ENCODE results near the gene SH3D21. TPM values are rescaled to one million over a fixed set of nuclear protein-coding genes. Genes with fewer than 3 reads are reported as not detected.

The SH3D21 gene
- total RNA-seq, 2 experiments from 2014 or later, result 15.2 to 16.7 TPM

GRCh38 chr1:36339215-36339614 is 33.0 kb downstream of the SH3D21 start:
- H3K4me1 ChIP-seq (ENCODE audit: insufficient read depth, low read length, poor library complexity, severe bottlenecking), result peaks cover 9% of the 10 kb centered on the region
- H3K4me2 ChIP-seq (ENCODE audit: low read length), result no peak overlapping the region
- intact Hi-C loops (cut with micrococcal nuclease; ENCODE audit: unreplicated experiment), result no loop called here
- H3K4me3 ChIP-seq (ENCODE audit: low read depth, low read length, poor library complexity, severe bottlenecking), result no peak overlapping the region
- H4K20me1 ChIP-seq (ENCODE audit: insufficient read depth, low read length), result no peaks in the 10 kb centered on the region
- CTCF ChIA-PET (ENCODE audit: unreplicated experiment), result no interaction called here
- H3K9me2 ChIP-seq (ENCODE audit: insufficient read depth, low read length), result no peaks in the 10 kb centered on the region
- no peak overlapping the region for H2AFZ ChIP-seq (ENCODE audit: low read length)
- no peak overlapping the region for H3K27ac ChIP-seq (ENCODE audit: low read depth, low read length, poor library complexity, severe bottlenecking)
- no peak for DNase-seq (ENCODE audit: low spot score)
- POLR2A ChIA-PET, result no interaction called here
- TF ChIP-seq, protein P1, sequence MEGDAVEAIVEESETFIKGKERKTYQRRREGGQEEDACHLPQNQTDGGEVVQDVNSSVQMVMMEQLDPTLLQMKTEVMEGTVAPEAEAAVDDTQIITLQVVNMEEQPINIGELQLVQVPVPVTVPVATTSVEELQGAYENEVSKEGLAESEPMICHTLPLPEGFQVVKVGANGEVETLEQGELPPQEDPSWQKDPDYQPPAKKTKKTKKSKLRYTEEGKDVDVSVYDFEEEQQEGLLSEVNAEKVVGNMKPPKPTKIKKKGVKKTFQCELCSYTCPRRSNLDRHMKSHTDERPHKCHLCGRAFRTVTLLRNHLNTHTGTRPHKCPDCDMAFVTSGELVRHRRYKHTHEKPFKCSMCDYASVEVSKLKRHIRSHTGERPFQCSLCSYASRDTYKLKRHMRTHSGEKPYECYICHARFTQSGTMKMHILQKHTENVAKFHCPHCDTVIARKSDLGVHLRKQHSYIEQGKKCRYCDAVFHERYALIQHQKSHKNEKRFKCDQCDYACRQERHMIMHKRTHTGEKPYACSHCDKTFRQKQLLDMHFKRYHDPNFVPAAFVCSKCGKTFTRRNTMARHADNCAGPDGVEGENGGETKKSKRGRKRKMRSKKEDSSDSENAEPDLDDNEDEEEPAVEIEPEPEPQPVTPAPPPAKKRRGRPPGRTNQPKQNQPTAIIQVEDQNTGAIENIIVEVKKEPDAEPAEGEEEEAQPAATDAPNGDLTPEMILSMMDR (conservative IDR thresholded peaks at IDR 0.05; ENCODE audit: low read length), result no peak
- TF ChIP-seq EZH2phosphoT487 (IDR thresholded peaks at IDR 0.05; ENCODE audit: borderline replicate concordance, low read depth, low read length), result no peak
- BruUV-seq (replicated peaks), result no TSS peak
- no peaks in the 10 kb centered on the region for H3K9me3 ChIP-seq (ENCODE audit: low read length)
- H3K36me3 ChIP-seq (ENCODE audit: insufficient read depth, low read length), result peaks cover 15% of the 10 kb centered on the region; the same call in 1 of the 2 replicates
- H3K79me2 ChIP-seq (ENCODE audit: insufficient read depth, low read depth, low read length), result no peaks in the 10 kb centered on the region

DNA sequence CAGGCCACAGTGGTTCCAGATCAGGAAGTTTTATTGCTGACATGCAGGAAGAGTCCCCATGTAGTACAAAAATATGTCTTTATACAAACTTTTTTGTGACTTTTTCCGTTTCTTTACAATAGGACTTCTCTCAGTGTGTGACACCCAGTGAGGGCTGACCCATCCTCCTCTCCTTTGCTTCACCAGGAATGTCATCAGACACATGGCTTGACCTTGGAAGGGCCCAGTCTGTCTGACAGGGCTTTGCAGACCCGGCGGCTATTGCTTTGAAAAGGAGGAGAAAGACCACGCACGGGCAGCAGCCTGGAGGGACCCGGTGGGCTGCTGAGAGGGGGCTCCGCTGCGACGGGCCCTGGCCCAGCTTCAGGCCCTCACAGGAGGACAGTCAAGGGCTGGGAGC is 33.4 kb downstream of the SH3D21 start:
- no peak overlapping the region for H2AFZ ChIP-seq (ENCODE audit: low read length)
- H3K9me3 ChIP-seq (ENCODE audit: low read length), result no peaks in the 10 kb centered on the region
- BruUV-seq (replicated peaks), result TSS peak; percentile 83
- intact Hi-C loops (cut with micrococcal nuclease; ENCODE audit: unreplicated experiment), result no loop called here
- no peak for TF ChIP-seq EZH2phosphoT487 (IDR thresholded peaks at IDR 0.05; ENCODE audit: borderline replicate concordance, low read depth, low read length)
- TF ChIP-seq, protein P1 (conservative IDR thresholded peaks at IDR 0.05; ENCODE audit: low read length), result no peak
- no peaks in the 10 kb centered on the region for H3K79me2 ChIP-seq (ENCODE audit: insufficient read depth, low read depth, low read length)
- no peak overlapping the region for H3K4me3 ChIP-seq (ENCODE audit: low read depth, low read length, poor library complexity, severe bottlenecking)
- H3K9me2 ChIP-seq (ENCODE audit: insufficient read depth, low read length), result no peaks in the 10 kb centered on the region
- no peak for DNase-seq (ENCODE audit: low spot score)
- peaks cover 9% of the 10 kb centered on the region for H3K4me1 ChIP-seq (ENCODE audit: insufficient read depth, low read length, poor library complexity, severe bottlenecking)
- H3K36me3 ChIP-seq (ENCODE audit: insufficient read depth, low read length), result peaks cover 15% of the 10 kb centered on the region; the same call in 1 of the 2 replicates
- H3K27ac ChIP-seq (ENCODE audit: low read depth, low read length, poor library complexity, severe bottlenecking), result no peak overlapping the region
- no peak overlapping the region for H3K4me2 ChIP-seq (ENCODE audit: low read length)
- no peaks in the 10 kb centered on the region for H4K20me1 ChIP-seq (ENCODE audit: insufficient read depth, low read length)
- ChIA-PET POLR2A (no interaction called here), CTCF (ENCODE audit: unreplicated experiment) (no interaction called here)

GRCh38 chr1:36341626-36342320 is 35.6 kb downstream of the SH3D21 start:
- H3K27ac ChIP-seq (ENCODE audit: low read depth, low read length, poor library complexity, severe bottlenecking), result no peak overlapping the region

More at GRCh38 chr1:36341626-36342320, 35.6 kb downstream of the SH3D21 start:
- Histone ChIP-seq H2AFZ (ENCODE audit: low read length) (no peak overlapping the region), H3K9me2 (ENCODE audit: insufficient read depth, low read length) (no peaks in the 10 kb centered on the region), H4K20me1 (ENCODE audit: insufficient read depth, low read length) (no peaks in the 10 kb centered on the region), H3K9me3 (ENCODE audit: low read length) (no peaks in the 10 kb centered on the region), H3K4me1 (ENCODE audit: insufficient read depth, low read length, poor library complexity, severe bottlenecking) (peaks cover 9% of the 10 kb centered on the region), H3K36me3 (ENCODE audit: insufficient read depth, low read length) (peaks cover 33% of the 10 kb centered on the region; the same call in 1 of the 2 replicates), H3K4me2 (ENCODE audit: low read length) (no peak overlapping the region), H3K79me2 (ENCODE audit: insufficient read depth, low read depth, low read length) (no peaks in the 10 kb centered on the region), H3K4me3 (ENCODE audit: low read depth, low read length, poor library complexity, severe bottlenecking) (no peak overlapping the region)
- no TSS peak for BruUV-seq (replicated peaks)
- no peak for DNase-seq (ENCODE audit: low spot score)
- TF ChIP-seq EZH2phosphoT487 (IDR thresholded peaks at IDR 0.05; ENCODE audit: borderline replicate concordance, low read depth, low read length), result no peak
- TF ChIP-seq, protein P1 (conservative IDR thresholded peaks at IDR 0.05; ENCODE audit: low read length), result no peak
- intact Hi-C loops (cut with micrococcal nuclease; ENCODE audit: unreplicated experiment), result loop anchor here (1.0 kb wide), 2 partner anchors 28 to 79 kb away; no protein-coding TSS in a partner anchor
- POLR2A ChIA-PET, result no interaction called here
- CTCF ChIA-PET (ENCODE audit: unreplicated experiment), result interaction anchor here (0.6 to 1.9 kb wide), 5 partner anchors 26 to 101 kb away, joined by 3 to 6 read pairs (median 3); no protein-coding TSS in a partner anchor
